ENCODE data around the gene GAL3ST2.
"Not testable (repeated sequence)": the region's sequence is repeated elsewhere in the genome, so short reads cannot be mapped to it uniquely, and the experiment has no call there.

GAL3ST2 gene

GRCh38 chr2:241752689-241753276 lies 23.8 kb upstream of the GAL3ST2 start:
- TF ChIP-seq CTCF (IDR thresholded peaks at IDR 0.05; ENCODE audit: control extremely low read depth, extremely low read depth, low read depth, missing control alignments) = no peak
- ChIA-PET POLR2A (no interaction called here), CTCF (no interaction called here)
- no peak for DNase-seq (ENCODE audit: extremely low spot score)

GRCh38 chr2:241753493-241753892 lies 23.1 kb upstream of the GAL3ST2 start:
- ChIA-PET CTCF (interaction anchor here (1.4 kb wide), 1 partner anchor 35 kb away, joined by 3 read pairs; no protein-coding TSS in a partner anchor), POLR2A (no interaction called here)
- no peak for DNase-seq (ENCODE audit: extremely low spot score)
- no peak for TF ChIP-seq CTCF (IDR thresholded peaks at IDR 0.05; ENCODE audit: control extremely low read depth, extremely low read depth, low read depth, missing control alignments)

GRCh38 chr2:241754042-241754441 lies 22.6 kb upstream of the GAL3ST2 start:
- no peak for DNase-seq (ENCODE audit: extremely low spot score)
- no peak for TF ChIP-seq CTCF (IDR thresholded peaks at IDR 0.05; ENCODE audit: control extremely low read depth, extremely low read depth, low read depth, missing control alignments)
- CTCF ChIA-PET = interaction anchor here (1.4 kb wide), 1 partner anchor 35 kb away, joined by 3 read pairs; no protein-coding TSS in a partner anchor
- POLR2A ChIA-PET = no interaction called here

DNA sequence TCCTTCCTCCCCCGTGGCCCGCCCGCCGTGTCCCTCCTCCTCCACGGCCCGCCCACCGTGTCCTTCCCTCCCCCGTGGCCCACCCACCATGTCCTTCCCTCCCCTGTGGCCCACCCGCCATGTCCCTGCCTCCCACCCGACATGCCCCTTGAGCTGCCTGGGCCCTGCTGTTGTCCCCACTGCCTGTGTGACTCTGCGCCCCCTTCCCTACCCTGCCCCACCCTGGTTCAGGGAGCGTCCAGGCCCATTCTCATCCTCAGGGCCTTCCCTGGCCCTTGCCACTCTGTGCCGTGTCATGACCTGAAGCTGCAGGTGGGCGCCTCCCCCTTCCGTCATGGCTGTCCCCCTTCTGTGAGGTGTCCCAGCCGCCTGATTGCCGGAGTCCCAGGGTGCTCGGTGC lies 21.5 kb upstream of the GAL3ST2 start:
- ChIA-PET CTCF (no interaction called here), POLR2A (no interaction called here)
- no peak for TF ChIP-seq CTCF (IDR thresholded peaks at IDR 0.05; ENCODE audit: control extremely low read depth, extremely low read depth, low read depth, missing control alignments)
- DNase-seq (ENCODE audit: extremely low spot score) = no peak

- POLR2A ChIA-PET = no interaction called here
- CTCF ChIA-PET = no interaction called here
- TF ChIP-seq CTCF (IDR thresholded peaks at IDR 0.05; ENCODE audit: control extremely low read depth, extremely low read depth, low read depth, missing control alignments) = no peak
- no peak for DNase-seq (ENCODE audit: extremely low spot score)
These were observed 20.8 kb upstream of the GAL3ST2 start for GRCh38 chr2:241755777-241756176.

DNA sequence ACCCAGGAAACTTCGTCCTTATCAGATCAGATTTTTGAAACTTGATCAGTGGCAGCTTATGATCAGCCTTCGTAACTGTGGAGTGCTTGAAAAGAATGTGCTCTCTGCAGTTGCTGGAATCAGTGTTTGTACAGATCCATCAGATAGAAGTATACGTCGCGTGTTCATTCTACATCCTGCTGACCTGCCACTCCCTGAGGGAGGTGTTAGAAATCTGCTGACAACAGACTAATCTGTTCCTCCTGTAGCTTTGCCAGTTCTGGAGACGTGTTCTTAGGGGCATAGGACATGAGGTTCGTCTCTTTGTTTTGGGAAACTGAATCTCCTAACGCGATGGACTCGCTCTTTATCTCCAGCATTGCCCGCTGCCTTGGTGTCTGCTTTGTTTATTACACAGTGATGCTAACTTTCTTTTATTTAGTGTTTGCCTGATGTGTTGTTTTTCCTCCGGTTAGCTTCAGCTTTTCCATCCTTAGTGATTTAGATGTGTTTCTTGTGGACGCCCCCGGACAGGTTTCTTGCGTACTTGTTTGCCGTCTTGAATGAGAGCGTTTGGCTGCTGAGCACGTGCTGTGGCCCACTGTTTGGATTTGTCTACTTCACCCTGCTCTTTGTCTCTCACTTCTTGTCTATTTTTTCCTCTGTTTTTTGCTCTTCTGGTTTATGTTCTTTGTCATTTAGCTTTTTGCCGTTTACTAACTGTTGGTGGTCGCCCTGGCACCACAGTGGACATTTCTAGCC lies 17.4 kb upstream of the GAL3ST2 start:
- CTCF ChIA-PET = interaction anchor here (0.9 to 1.4 kb wide), 2 partner anchors 12 to 22 kb away, joined by 3 read pairs; no protein-coding TSS in a partner anchor
- DNase-seq (ENCODE audit: extremely low spot score) = no peak
- POLR2A ChIA-PET = no interaction called here
- no peak for TF ChIP-seq CTCF (IDR thresholded peaks at IDR 0.05; ENCODE audit: control extremely low read depth, extremely low read depth, low read depth, missing control alignments)

DNA sequence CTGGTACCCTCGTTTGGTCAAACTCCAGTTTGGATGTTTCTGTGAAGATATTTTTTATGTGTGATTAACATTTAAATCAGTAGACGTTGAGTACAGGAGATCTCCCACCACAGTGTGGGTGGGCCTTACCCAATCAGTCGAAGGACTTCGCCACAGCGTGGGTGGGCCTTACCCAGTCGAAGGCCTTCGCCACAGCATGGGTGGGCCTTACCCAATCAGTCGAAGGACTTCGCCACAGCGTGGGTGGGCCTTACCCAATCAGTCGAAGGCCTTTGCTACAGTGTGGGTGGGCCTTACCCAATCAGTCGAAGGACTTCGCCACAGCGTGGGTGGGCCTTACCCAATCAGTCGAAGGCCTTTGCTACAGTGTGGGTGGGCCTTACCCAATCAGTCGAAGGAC lies 16.7 kb upstream of the GAL3ST2 start:
- DNase-seq (ENCODE audit: extremely low spot score); POLR2A ChIA-PET: not testable (repeated sequence)
- CTCF ChIA-PET = interaction anchor here (0.9 kb wide), 1 partner anchor 11 kb away, joined by 3 read pairs; no protein-coding TSS in a partner anchor
